HG03060 (cell line): ENCODE results near the gene TMEM270.
"Not testable (repeated sequence)": the region's sequence is repeated elsewhere in the genome, so short reads cannot be mapped to it uniquely, and the experiment has no call there.

Experiments
- ATAC-seq: cut with Tn5 transposase; IDR thresholded peaks from one replicate; pipeline ENCODE4 v1.9.1; 2021; ENCODE audit warnings: low read depth, moderate number of reproducible peaks; ENCODE audit not compliant: unreplicated experiment

The TMEM270 gene

GRCh38 chr7:73882047-73882402 is 21.1 kb downstream of the TMEM270 start:
- no peak for ATAC-seq

GRCh38 chr7:73884867-73885422 is 24.0 kb downstream of the TMEM270 start:
- ATAC-seq, result not testable (repeated sequence)

GRCh38 chr7:73885433-73885974 is 24.5 kb downstream of the TMEM270 start:
- no peak for ATAC-seq

GRCh38 chr7:73885975-73886798 is 25.2 kb downstream of the TMEM270 start:
- ATAC-seq, result no peak

GRCh38 chr7:73887762-73888161 is 26.8 kb downstream of the TMEM270 start:
- no peak for ATAC-seq

DNA sequence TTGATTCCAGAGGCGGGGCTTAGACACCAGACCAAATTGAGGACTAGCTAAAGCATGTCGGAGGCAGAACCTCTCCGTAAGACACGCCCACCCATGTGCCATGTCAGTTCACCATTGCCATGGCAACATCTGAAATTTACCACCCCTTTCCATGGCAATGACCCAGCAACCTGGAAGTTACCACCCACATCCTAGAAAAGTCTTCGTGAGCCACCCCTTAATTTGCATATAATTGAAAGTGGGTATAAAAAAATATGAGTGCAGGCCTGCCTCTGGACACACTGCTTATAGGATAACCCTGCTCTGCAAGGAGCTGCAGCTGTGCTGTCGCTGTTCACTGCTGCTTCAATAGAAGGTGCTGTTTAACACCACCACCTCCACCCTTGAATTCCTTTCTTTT is 28.0 kb downstream of the TMEM270 start:
- ATAC-seq, result no peak

GRCh38 chr7:73890555-73891147 is 29.7 kb downstream of the TMEM270 start:
- no peak for ATAC-seq

GRCh38 chr7:73891178-73891885 is 30.4 kb downstream of the TMEM270 start:
- no peak for ATAC-seq

DNA sequence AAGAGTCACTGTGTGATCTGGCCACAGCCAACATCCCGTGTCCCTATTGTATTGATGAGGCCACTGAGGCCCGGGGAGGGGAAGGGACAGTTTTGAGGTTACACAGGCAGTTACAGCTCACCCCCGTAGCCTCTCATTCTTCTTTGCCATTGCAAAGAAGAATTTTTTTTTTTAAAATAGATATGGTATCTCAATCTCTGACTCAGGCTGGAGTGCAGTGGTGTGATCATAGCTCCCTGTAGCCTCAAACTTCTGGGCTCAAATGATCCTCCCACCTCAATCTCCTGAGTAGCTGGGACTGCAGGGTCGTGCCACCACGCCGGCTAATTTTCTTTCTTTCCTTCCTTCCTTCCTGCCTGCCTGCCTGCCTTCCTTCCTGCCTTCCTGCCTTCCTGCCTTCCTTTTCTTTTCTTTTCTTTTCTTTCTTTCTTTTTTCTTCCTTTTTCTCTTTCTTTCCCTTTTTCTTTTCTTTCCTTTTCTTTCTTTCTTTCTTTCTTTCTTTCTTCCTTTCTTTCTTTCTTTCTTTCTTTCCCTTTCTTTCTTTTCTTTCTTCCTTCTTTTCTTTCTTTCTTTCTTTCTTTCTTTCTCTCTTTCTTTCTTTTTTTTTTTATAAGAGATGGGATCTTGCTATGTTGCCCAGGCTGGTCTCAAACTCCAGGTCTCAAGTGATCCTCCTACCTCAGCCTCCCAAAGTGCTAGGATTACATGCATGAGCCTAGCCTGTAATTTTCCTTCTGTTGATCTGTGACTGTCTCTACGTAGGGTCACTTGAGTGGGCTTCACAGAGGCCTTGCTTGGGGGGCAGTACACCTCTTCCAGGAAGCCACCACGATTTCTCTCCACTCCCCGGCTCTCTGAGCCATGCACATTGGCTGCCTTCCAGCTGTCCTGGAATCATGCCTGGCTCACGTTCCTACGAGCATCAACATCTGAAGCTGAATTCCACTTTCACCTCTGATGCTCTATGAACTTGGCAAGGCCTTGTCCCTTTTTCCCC is 31.3 kb downstream of the TMEM270 start:
- no peak for ATAC-seq

GRCh38 chr7:73893342-73894101 is 32.6 kb downstream of the TMEM270 start:
- no peak for ATAC-seq

GRCh38 chr7:73894166-73894565 is 33.2 kb downstream of the TMEM270 start:
- no peak for ATAC-seq

GRCh38 chr7:73894733-73895551 is 34.0 kb downstream of the TMEM270 start:
- ATAC-seq, result no peak

DNA sequence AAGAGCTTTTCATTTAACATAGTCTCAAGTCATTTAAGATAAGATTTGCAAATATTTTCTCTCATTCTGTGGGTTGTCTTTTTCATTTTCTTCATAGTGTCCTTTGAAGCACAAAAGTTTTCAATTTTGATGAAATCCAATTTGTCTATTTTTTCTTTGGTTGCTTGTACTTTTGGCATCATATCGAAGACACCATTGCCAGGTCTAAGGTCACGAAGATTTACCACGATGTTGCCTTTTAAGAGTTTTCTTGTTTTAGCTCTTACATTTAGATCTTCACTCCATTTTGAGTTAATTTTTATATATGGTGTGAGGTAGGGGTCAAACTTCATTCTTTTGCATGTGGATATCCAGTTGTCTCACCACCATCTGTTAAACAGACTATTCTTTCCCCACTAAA is 34.7 kb downstream of the TMEM270 start:
- ATAC-seq, result no peak

DNA sequence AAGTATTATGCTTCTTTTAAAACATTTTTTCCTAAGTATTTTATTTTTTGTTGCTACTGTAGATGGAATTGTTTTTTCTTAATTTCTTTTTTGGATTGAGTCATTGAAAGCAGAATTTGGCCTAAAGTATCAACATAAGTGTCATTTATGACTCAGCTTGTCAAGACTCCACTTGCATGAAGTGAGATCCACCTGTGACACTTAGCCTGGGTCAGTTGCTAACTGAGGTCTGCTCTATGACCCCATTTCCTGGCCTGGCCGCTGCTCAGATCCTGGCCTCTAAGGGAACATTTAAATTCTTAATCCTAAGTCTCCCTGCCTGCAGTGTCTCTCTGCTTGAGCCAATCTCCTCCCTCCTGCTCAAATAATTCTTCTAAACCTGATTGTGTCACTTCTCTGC is 35.5 kb downstream of the TMEM270 start:
- ATAC-seq, result no peak

DNA sequence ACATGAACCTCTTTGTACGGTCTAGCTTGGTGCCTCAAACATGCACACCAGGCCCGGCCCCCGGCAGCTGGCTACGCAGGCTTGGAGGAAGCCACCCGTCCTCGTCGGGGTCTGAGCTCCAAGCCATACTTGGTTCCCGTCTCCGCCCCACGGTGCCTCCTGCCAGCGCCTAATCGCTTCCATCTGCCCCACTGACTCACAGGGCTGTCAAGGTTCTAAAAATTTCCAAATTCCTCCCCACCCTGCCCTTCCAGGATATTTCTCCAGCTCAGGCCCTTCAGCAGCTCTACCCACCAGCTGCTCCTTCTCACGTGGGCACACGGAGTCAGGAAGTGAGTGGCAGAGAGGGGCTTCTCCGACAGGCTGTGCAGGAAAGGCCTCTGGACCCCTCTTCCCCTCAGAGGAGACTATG is 38.8 kb downstream of the TMEM270 start:
- no peak for ATAC-seq

GRCh38 chr7:73900286-73900685 is 39.3 kb downstream of the TMEM270 start:
- no peak for ATAC-seq

DNA sequence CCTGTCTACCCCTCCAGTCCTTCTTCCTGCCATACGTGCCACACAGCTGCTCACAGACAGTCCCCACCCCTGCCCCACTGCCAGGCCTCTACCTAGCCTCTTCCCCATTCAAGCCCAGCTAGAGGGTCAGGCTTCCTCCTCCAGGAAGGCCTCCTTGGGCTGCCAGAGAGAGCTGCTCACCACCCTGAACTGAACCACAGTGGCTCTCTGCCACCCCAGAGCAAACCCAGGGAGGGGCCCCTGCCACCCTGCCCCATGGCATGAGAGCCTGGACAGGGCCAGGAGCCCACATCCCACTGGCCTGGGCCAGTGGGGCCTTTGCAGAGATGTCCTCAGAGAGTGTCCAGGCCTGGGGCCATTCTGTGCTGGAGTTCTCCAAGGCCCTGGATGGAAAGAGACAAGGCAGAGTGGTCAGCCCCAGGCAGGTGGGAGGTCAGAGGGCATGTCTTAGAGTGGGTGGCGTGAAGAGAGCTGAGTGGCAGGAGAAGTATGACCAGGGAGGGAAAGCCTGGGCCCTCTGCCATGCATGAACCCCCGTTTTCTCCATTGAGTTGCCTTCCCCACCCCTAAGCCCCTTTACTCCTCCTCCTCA is 40.4 kb downstream of the TMEM270 start:
- no peak for ATAC-seq
